Mucosa of descending colon (tissue), 3 donors: ENCODE results near the gene ADCY1. TPM values are rescaled to one million over a fixed set of nuclear protein-coding genes. Genes with fewer than 3 reads are reported as not detected.

Source experiments
- ATAC-seq: fragments of 200-7000 bp; cut with Tn5 transposase; one replicate; pipeline ENCODE4 v1.9.1; 2020; ENCODE audit warnings: mild to moderate bottlenecking, moderate library complexity
- DNase-seq, 3 donors: peaks; one replicate each; pipeline ENCODE4 v3.0.0-alpha.2; 2020
- H3K36me3 ChIP-seq: fragments of 200-600 bp; one replicate; pipeline ENCODE4 v1.8.0; 2021; ENCODE audit warnings: low read depth, mild to moderate bottlenecking
- H3K4me1 ChIP-seq: fragments of 200-600 bp; one replicate; pipeline ENCODE4 v1.8.0; 2021; ENCODE audit warnings: low read depth, mild to moderate bottlenecking
- H3K4me3 ChIP-seq: fragments of 200-600 bp; one replicate; pipeline ENCODE4 v1.8.0; 2021; ENCODE audit warnings: mild to moderate bottlenecking
- H3K9me3 ChIP-seq: fragments of 200-600 bp; one replicate; pipeline ENCODE4 v1.8.0; 2021; ENCODE audit warnings: mild to moderate bottlenecking
- intact Hi-C, 2 donors: fragments of 100-400 bp; cut with DNase I in 1 of 2; cut with micrococcal nuclease in 1 of 2; formaldehyde crosslinking; loops; one replicate each; pipeline versions ENCODE4 v1.11.0 to v1.11.1; 2022; cut with DNase I, micrococcal nuclease
- total RNA-seq, 3 donors: library from RNA; stranded (reverse); fragmentation: NEBNext Ultra II Directional in 2 of 3; extraction: Animal tissue kit (Norgen Biotek cat#: 25700) in 2 of 3; gene quantifications; one replicate each; pipeline versions ENCODE4 v1.2.1 to v1.2.4, GENCODE V29; 2021 to 2023
- TF ChIP-seq, protein P1 (sequence below): fragments of 200-600 bp; IDR thresholded peaks from one replicate; pipeline ENCODE4 v1.8.0; 2022; ENCODE audit warnings: antibody characterized with exemption, mild to moderate bottlenecking
- donor health status: DM: no; HTN: no; CAD: no; lungs with moderate emphysema.
- donor health status: DM: no; HTN: no; CAD: no.
- donor health status: DM: no; HTN: yes; CAD: no.

ADCY1 gene
- total RNA-seq, 3 donors from 2014 or later = 0.55 to 0.94 (median 0.76) TPM

DNA sequence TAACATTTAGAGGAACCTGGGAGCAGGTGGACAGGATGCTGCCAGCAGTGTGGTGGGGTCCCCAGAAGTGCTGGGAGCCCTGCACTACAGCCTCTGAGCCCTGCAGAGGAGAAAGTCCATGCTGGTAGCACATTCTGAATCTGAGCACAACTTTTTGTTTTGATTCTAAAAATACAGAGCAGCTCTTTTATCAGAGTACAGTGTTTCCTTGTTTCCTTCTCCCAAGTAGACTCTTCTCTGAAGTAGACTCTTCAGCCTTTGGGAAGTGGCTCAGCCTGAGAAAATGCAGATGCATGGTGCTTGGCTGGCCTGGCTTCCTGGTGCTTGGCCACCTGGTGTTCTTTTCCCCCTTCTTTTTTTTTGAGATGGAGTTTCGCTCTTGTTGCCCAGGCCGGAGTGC, 9.1 kb downstream of the ADCY1 start:
- ATAC-seq (no peak), DNase-seq (no peak)
- Histone ChIP-seq H3K9me3 (no peaks in the 10 kb centered on the region), H3K36me3 (no peaks in the 10 kb centered on the region), H3K4me1 (no peaks in the 10 kb centered on the region), H3K4me3 (no peak overlapping the region)
- TF ChIP-seq, protein P1, sequence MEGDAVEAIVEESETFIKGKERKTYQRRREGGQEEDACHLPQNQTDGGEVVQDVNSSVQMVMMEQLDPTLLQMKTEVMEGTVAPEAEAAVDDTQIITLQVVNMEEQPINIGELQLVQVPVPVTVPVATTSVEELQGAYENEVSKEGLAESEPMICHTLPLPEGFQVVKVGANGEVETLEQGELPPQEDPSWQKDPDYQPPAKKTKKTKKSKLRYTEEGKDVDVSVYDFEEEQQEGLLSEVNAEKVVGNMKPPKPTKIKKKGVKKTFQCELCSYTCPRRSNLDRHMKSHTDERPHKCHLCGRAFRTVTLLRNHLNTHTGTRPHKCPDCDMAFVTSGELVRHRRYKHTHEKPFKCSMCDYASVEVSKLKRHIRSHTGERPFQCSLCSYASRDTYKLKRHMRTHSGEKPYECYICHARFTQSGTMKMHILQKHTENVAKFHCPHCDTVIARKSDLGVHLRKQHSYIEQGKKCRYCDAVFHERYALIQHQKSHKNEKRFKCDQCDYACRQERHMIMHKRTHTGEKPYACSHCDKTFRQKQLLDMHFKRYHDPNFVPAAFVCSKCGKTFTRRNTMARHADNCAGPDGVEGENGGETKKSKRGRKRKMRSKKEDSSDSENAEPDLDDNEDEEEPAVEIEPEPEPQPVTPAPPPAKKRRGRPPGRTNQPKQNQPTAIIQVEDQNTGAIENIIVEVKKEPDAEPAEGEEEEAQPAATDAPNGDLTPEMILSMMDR = no peak
- intact Hi-C loops = no loop called here

GRCh38 chr7:45584261-45585210, 10.4 kb downstream of the ADCY1 start:
- no peaks in the 10 kb centered on the region for H3K36me3 ChIP-seq

GRCh38 chr7:45585628-45586027, 11.5 kb downstream of the ADCY1 start:
- ATAC-seq = no peak

More at GRCh38 chr7:45584261-45585210, 10.4 kb downstream of the ADCY1 start:
- intact Hi-C loops = no loop called here
- H3K9me3 ChIP-seq = no peaks in the 10 kb centered on the region
- no peak overlapping the region for H3K4me3 ChIP-seq
- TF ChIP-seq, protein P1 = no peak
- DNase-seq = no peak
- no peak for ATAC-seq
- H3K4me1 ChIP-seq = no peaks in the 10 kb centered on the region

GRCh38 chr7:45586542-45587520, 12.7 kb downstream of the ADCY1 start:
- intact Hi-C loops = no loop called here
- Histone ChIP-seq H3K36me3 (no peaks in the 10 kb centered on the region), H3K4me1 (no peaks in the 10 kb centered on the region), H3K9me3 (no peaks in the 10 kb centered on the region), H3K4me3 (no peak overlapping the region)
- no peak for DNase-seq
- TF ChIP-seq, protein P1 = no peak
- ATAC-seq = no peak

More at GRCh38 chr7:45585628-45586027, 11.5 kb downstream of the ADCY1 start:
- H3K36me3 ChIP-seq = no peaks in the 10 kb centered on the region
- H3K4me1 ChIP-seq = no peaks in the 10 kb centered on the region
- H3K9me3 ChIP-seq = no peaks in the 10 kb centered on the region
- TF ChIP-seq, protein P1 = no peak
- intact Hi-C loops = no loop called here
- DNase-seq = no peak
- H3K4me3 ChIP-seq = no peak overlapping the region

DNA sequence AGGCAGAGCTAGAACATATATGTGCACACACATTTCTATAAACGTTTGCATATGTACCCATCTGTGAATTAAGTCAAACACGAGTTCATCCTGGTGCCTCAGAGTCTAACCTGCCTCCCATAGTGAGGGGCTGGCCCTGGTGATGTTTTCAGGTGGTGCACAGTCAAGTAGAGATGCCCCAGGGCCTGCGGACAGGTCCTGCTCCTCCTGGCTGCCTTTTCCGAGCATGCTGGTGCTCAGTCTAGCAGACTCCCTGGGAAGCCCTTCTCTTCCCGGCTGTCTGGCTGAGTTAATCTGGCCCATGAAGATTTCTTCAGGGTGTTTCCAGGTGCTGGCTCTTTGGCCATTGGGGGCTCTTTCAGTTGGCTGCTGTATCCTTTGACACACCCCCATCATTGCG, 14.3 kb downstream of the ADCY1 start:
- Histone ChIP-seq H3K36me3 (no peaks in the 10 kb centered on the region), H3K4me3 (no peak overlapping the region), H3K9me3 (no peaks in the 10 kb centered on the region), H3K4me1 (no peaks in the 10 kb centered on the region)
- ATAC-seq (no peak), DNase-seq (no peak)
- intact Hi-C loops = no loop called here
- TF ChIP-seq, protein P1 = no peak
